Mesodermal cell (in vitro differentiated cells): ENCODE measurements around the gene TCF4.

Source experiments
- H3K27ac ChIP-seq: 2 replicates; pipeline ENCODE4 v1.7.0; 2013; ENCODE audit warnings: mild to moderate bottlenecking, low read depth, low read length, moderate library complexity; ENCODE audit not compliant: severe bottlenecking
- H3K36me3 ChIP-seq: 2 replicates; pipeline ENCODE4 v1.7.1; 2013; ENCODE audit warnings: mild to moderate bottlenecking, low read length, moderate library complexity; ENCODE audit not compliant: control insufficient read depth, insufficient read depth
- H3K4me1 ChIP-seq: one replicate; pipeline ENCODE4 v1.7.1; 2013; ENCODE audit warnings: mild to moderate bottlenecking, low read length; ENCODE audit not compliant: insufficient read depth, control insufficient read depth, poor library complexity, severe bottlenecking
- H3K4me3 ChIP-seq: 2 replicates; pipeline ENCODE4 v1.7.0; 2013; ENCODE audit warnings: low read length, control low read depth, mild to moderate bottlenecking; ENCODE audit not compliant: insufficient read depth, poor library complexity, severe bottlenecking; ENCODE audit errors: extremely low read depth
- H3K9me3 ChIP-seq: 2 replicates; pipeline ENCODE4 v1.7.1; 2013; ENCODE audit warnings: mild to moderate bottlenecking, low read length, moderate library complexity; ENCODE audit not compliant: control insufficient read depth
- WGBS, 2 experiments: methylation state at CpG; one replicate each; pipeline ENCODE4 v1.1.5; 2013; ENCODE audit warnings: missing lambda C conversion rate in 2 of 2; ENCODE audit not compliant: insufficient coverage in 2 of 2; 5-methylcytosine and 5-hydroxymethylcytosine counted together

The TCF4 gene

DNA sequence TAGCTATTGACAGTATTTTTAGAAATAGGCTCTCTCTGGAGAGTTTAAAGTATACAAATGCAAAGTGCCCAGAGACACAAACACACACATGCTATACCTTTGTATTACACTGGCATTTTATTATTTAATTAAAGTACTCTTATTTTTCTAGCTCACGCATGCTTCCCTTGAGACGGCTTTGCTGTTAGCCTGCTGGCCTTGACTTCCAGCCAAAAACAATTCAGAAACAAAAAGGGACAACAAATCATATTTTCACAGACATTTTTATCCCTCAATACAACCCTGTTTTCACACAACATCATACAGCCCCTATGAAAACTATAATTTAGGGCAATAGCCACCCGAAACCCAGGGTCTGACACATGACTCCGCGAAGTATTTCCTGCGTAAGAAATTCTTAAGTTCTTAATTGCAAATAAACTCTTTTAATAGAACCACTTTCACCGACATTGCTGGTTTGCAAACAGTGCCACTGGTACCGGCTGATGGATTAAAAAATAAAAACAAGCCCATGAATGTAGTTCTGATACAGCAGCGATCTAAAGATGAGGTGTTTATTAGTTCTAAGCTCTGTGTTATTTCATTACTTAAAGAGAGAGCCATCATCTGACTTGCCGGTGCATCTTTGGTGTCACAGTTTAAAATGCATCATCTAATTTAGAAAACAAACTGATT is 185.1 kb downstream of the TCF4 start:
- peaks cover 8% of the 10 kb centered on the region for H3K36me3 ChIP-seq
- H3K4me1 ChIP-seq, result peaks cover 71% of the 10 kb centered on the region
- peak overlapping the region; percentile 98 for H3K27ac ChIP-seq
- H3K9me3 ChIP-seq, result no peaks in the 10 kb centered on the region
- 88 to 91% methylated on average over 7 of the region's 10 CpGs for WGBS, 2 experiments
- no peak overlapping the region for H3K4me3 ChIP-seq

DNA sequence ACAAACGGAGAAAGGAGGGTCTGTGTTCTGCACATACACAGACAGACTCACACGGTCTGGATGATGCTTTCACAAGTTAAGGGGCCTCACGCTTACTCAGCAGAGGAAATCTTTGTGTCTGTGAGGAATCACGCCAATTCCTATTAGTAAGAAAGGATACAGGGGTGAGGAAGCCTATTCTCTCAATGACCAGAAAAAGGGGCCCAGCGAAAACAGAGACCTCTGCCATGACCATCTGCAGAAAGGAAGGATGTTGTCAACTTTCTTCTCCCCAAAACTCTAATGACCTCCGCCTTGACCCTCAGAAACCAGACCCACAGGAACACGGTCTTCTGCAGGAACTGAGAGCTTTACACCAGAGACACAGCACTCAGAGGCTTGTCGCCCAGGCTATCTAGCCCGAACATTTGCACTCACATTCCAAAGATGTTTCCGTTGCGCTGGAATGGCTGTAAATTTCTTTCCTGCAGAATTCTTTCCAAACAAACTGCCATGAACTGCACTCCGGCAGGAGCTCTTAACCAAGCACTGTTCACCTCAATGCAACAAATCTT is 186.3 kb downstream of the TCF4 start:
- H3K9me3 ChIP-seq, result no peaks in the 10 kb centered on the region
- peaks cover 67% of the 10 kb centered on the region for H3K4me1 ChIP-seq
- peaks cover 9% of the 10 kb centered on the region for H3K36me3 ChIP-seq
- 20 to 22% methylated on average over 8 to 9 of the region's 12 CpGs for WGBS, 2 experiments
- peak overlapping the region; percentile 98 for H3K27ac ChIP-seq
- H3K4me3 ChIP-seq, result peak overlapping the region; percentile 33

DNA sequence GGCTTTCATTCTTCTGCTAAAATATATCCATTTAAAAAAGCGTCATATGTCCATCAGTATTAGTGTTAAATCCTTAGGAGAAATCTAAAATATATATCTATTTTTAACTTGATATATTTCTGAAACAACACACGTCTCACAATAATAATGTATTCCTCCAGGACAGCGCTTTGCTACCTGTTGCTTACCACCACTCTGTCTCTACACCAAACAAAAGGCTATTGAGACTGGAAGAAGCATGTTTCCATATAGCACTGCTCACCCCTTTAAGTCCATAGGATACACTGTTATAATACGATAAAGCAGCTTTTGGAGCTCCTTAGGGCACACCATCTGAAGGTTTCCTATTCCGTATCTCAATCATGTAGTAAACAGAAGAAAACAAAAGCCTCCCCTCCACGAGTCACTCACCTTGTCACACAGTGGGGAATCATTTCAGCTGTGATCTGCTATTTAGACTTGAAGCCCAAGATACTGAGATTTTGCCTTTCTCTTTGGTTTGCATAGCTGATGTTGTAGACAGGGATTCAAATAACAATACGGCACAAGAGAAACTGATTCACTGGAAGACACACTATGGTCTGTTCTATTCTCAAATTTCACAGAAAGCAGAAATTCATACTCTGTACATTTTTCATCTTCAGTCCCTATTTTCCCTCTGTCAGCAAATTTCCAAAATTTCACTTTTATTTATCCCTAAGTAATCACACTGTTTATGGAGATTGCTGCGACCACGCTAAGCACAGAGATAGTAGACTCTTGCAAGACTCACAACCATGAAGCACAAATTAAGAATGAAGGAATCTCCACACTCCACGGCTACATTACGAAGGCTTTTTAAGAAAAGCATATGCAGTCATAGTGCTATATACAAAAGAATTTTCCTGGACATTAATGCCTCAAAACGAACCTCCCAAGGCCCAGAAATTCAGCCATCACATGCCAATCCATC is 187.1 kb downstream of the TCF4 start:
- WGBS, 2 experiments, result 76 to 82% methylated on average over 4 to 7 of the region's 12 CpGs
- peak overlapping the region; percentile 33 for H3K4me3 ChIP-seq
- peaks cover 60% of the 10 kb centered on the region for H3K4me1 ChIP-seq
- H3K36me3 ChIP-seq, result peaks cover 9% of the 10 kb centered on the region
- H3K9me3 ChIP-seq, result no peaks in the 10 kb centered on the region
- H3K27ac ChIP-seq, result peak overlapping the region; percentile 98

DNA sequence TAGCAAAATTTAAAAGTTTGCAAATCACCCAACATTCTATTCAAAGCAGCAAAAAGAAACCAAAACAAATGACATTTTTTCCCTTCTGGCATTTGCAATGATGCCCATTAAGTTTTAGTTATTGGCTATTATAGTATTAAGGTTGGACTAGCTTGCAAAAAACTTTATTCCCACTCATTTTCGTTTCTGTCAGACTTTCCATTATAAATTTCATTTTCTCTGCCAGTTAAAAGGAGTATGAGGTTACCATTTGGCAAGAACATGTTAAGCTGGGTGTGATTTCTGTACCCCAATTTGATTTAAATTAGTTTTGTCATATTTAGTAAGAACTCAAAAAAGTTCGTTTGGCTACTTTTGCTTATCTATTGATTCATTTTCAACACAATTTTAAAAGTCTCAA is 187.9 kb downstream of the TCF4 start:
- no CpG with 5 or more reads among the region's 2 CpGs for WGBS, 2 experiments
- H3K27ac ChIP-seq, result no peak overlapping the region
- no peaks in the 10 kb centered on the region for H3K9me3 ChIP-seq
- H3K36me3 ChIP-seq, result peaks cover 9% of the 10 kb centered on the region
- peaks cover 55% of the 10 kb centered on the region for H3K4me1 ChIP-seq
- H3K4me3 ChIP-seq, result peak overlapping the region; percentile 8

DNA sequence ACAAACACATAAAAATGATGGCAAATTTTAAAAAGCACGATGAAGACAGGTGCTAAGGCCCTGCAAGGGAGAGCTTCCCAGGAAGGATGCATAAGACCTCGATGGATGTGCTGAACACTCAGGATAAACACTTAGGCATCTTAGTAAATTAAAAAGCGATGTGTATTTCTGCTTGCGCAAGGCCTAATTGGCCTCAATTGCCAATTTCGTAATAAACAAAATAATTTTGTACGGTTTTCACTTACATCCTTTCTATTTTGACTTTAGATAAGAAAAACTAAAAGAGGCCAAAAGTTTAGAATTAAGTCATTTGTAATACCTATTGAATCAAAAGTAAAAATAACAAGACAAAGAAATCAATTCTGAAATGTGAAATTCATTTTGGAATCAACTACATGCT is 189.1 kb downstream of the TCF4 start:
- peaks cover 44% of the 10 kb centered on the region for H3K4me1 ChIP-seq
- no peak overlapping the region for H3K27ac ChIP-seq
- no peaks in the 10 kb centered on the region for H3K9me3 ChIP-seq
- 100% methylated on average over 2 to 3 of the region's 6 CpGs for WGBS, 2 experiments
- H3K4me3 ChIP-seq, result no peak overlapping the region
- peaks cover 13% of the 10 kb centered on the region for H3K36me3 ChIP-seq

DNA sequence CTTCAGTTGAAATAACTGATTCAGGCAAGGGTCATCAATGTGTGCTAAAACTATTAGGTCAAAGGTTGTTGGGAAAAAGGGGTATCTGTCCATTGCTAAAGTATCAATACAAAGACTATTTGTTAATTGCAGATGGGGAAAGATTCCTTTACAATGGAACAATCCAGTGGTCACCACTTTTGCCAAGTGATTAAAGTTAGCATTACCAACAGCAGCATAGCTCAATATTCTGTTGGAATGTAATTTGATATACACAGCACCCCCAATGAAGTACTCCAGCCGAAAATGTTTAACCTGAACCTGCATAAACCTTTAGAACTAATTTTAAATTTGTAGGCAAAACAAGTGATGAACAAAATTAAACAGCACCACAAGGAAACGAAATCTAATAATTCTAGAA is 191.0 kb downstream of the TCF4 start:
- Histone ChIP-seq H3K27ac (no peak overlapping the region), H3K9me3 (no peaks in the 10 kb centered on the region), H3K4me1 (peaks cover 26% of the 10 kb centered on the region), H3K36me3 (peaks cover 20% of the 10 kb centered on the region), H3K4me3 (no peak overlapping the region)
- no CpG with 5 or more reads among the region's 2 CpGs for WGBS, 2 experiments

DNA sequence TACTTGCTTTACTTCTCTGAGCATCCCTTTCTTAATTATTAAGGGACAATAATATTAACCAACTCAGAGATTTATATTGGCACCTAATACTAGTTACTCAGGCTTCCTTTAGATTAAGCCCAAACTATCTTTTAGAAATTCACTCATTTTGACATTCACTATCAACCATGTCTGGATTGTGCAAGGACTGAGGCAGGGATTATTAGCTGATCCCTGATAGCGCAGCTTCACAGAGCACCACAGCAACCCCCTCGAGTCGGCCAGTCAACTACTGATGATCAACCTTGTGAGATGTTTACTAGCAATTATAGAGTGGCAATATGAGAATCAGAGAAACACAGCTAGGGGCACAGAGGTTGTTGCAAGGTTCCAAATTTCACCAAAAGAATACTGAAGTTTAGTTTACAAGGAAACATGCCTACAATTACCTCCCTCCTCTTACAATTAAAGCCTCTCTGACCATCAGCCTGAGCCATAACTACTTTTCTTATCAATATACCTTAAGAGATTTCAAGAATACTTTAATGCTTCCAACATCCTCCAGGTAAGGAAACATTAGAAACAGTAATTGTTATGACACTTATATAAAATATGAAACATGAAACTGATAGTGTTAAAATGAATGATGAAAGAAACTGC is 191.6 kb downstream of the TCF4 start:
- H3K9me3 ChIP-seq, result no peaks in the 10 kb centered on the region
- peaks cover 20% of the 10 kb centered on the region for H3K36me3 ChIP-seq
- no peak overlapping the region for H3K27ac ChIP-seq
- H3K4me1 ChIP-seq, result peaks cover 23% of the 10 kb centered on the region
- 89% methylated on average over 3 of the region's 3 CpGs; no CpG with 5 or more reads in 1 of the 2 experiments for WGBS, 2 experiments
- no peak overlapping the region for H3K4me3 ChIP-seq

DNA sequence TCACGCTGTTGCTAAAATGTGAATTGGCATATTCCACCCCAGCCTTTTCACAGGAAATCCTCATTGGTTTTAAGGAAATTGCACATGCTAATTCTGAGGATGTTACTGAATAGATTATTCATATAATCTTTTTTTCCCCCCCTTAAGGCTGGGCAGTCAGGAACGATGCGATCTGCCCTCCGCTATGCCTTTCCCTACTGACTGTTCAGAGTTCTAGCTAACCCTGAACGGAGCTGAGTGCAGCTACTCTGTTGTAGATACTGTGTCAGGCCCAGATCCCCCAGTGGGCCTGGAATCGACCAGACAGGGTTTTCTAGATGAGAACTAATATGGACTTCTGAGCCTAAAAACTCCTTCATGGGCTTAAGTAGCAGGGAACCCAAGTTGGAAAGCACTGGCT is 192.2 kb downstream of the TCF4 start:
- Histone ChIP-seq H3K4me1 (peaks cover 17% of the 10 kb centered on the region), H3K36me3 (peaks cover 20% of the 10 kb centered on the region), H3K4me3 (no peak overlapping the region), H3K9me3 (no peaks in the 10 kb centered on the region), H3K27ac (peak overlapping the region; percentile 42)
- WGBS, 2 experiments, result 77 to 94% methylated on average over 2 of the region's 6 CpGs

DNA sequence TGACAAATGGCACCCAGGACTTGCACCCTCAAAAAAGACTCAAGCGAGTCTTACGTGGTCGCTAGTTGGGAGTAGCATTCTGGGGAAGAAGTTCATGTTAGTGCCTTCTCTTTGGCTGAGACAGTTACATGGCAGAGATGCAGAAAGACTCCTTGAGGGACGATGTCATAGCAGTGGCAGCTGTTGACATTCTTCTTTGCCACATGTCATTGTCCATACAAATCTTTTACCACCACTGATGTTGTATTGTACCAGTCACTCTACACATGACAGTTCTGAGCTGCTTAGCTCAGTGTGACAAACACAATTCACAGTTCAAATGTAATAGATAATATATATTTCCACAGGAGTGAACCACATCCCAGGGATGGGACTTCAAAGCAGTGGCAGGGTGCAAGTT is 197.1 kb downstream of the TCF4 start:
- H3K4me3 ChIP-seq, result no peak overlapping the region
- H3K36me3 ChIP-seq, result peaks cover 28% of the 10 kb centered on the region
- H3K4me1 ChIP-seq, result peaks cover 19% of the 10 kb centered on the region
- H3K27ac ChIP-seq, result no peak overlapping the region
- WGBS, 2 experiments, result 82 to 98% methylated on average over 1 to 4 of the region's 4 CpGs
- H3K9me3 ChIP-seq, result no peaks in the 10 kb centered on the region

DNA sequence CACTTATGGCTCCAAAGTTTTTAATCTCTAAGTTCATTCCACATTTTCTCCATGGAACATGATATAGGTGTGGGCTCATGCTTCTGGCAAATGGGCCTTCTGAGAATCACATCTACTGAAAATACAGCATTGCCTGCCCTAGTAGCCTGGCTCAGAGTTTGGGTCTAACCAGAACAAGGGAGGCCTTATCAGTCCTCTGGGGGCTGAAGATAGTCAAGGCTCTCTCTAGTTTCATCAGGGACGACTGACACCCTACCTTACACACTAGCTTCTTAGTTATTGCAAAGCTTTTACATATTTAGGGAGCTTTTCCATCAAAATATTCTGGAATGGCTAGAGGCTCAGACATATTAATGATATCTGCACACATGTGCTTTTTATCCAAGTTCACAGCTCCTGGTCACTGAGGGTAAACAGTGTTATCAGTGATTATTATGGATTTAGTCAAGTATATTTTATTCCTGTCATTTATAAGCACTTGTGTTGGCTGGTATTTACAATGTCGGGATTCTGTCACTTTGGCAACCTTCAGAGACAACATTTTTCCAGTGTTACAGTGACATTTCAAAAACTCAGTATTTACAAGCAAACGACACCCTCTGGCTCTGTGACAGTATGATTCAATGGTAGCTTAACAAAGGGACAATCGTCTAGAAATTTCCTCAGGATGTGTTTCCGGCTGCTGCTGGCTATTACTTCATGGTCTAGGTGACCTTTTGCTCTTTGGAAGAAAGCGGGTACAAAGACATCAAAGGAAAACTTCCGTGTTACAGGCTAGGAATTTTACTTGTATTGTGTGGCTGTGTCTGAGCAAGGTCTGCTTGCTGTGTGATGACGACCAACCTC is 200.6 kb downstream of the TCF4 start:
- Histone ChIP-seq H3K27ac (peak overlapping the region; percentile 46), H3K36me3 (peaks cover 51% of the 10 kb centered on the region), H3K4me1 (peaks cover 19% of the 10 kb centered on the region), H3K9me3 (peaks cover 7% of the 10 kb centered on the region), H3K4me3 (no peak overlapping the region)
- WGBS, 2 experiments, result 83 to 89% methylated on average over 3 to 5 of the region's 8 CpGs
